ENCODE data around the gene GTSF1L. TPM values are rescaled to one million over a fixed set of nuclear protein-coding genes. Genes with fewer than 3 reads are reported as not detected.
A peak's percentile ranks its signal among the peaks of the same experiment; 100 is the strongest.

GTSF1L gene
- total RNA-seq, 1 donor from 2014 or later = not detected

DNA sequence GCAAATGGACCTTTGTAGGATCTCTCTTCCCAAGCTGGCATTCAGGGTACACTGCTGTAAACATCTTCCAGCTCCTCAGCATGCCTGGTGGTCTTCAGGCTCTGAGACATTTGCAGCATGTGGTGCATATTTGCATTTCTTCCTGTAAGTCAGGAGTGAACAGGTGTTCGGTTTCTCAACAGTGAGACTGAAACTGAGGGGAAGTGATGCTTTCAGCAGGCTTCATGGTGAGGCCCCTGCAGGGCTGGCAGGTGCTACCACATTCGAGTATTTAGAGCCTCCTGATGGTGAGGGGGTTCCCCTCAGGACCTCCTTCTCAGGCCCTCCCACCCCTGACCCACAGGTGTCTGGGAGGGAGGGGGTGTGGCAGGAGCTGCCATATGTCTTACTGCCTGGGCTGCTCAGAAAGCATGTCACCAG, 44.8 kb downstream of the GTSF1L start:
- Mint-ChIP-seq H3K9me3 (ENCODE audit: low read depth) (no peaks in the 10 kb centered on the region), H3K36me3 (ENCODE audit: low read depth) (no peaks in the 10 kb centered on the region), H3K27ac (ENCODE audit: unreplicated experiment) (no peak overlapping the region), H3K27me3 (ENCODE audit: low read depth) (no peaks in the 10 kb centered on the region), H3K4me3 (ENCODE audit: unreplicated experiment) (no peak overlapping the region), H3K4me1 (ENCODE audit: low read depth) (no peaks in the 10 kb centered on the region)
- TF ChIP-seq, protein P1, sequence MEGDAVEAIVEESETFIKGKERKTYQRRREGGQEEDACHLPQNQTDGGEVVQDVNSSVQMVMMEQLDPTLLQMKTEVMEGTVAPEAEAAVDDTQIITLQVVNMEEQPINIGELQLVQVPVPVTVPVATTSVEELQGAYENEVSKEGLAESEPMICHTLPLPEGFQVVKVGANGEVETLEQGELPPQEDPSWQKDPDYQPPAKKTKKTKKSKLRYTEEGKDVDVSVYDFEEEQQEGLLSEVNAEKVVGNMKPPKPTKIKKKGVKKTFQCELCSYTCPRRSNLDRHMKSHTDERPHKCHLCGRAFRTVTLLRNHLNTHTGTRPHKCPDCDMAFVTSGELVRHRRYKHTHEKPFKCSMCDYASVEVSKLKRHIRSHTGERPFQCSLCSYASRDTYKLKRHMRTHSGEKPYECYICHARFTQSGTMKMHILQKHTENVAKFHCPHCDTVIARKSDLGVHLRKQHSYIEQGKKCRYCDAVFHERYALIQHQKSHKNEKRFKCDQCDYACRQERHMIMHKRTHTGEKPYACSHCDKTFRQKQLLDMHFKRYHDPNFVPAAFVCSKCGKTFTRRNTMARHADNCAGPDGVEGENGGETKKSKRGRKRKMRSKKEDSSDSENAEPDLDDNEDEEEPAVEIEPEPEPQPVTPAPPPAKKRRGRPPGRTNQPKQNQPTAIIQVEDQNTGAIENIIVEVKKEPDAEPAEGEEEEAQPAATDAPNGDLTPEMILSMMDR (IDR thresholded peaks at IDR 0.05) = no peak
- DNase-seq (ENCODE audit: low spot score) = no peak

DNA sequence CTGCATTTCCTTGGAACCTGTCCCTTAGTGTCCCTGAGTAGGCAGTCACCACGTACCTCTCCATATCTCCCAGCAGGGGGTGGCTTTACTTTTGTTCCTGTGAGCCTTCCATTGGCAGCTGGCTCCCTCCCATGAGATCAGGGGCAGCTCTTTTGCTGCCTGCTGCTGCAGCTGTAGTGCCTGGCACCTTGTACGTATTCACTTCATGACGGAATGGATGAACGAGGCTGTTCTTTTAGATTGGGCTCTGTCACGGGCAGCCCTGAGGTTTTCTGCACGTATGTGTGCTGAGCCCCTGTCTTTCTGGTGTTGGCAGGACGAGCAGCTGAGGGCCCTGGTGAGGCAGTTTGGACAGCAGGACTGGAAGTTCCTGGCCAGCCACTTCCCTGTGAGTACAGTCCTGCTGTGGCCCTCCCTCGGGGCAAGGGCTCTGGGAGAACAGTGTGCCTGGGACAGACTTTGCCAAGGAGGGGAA, 45.3 kb downstream of the GTSF1L start:
- Mint-ChIP-seq H3K36me3 (ENCODE audit: low read depth) (no peaks in the 10 kb centered on the region), H3K27me3 (ENCODE audit: low read depth) (no peaks in the 10 kb centered on the region), H3K27ac (ENCODE audit: unreplicated experiment) (no peak overlapping the region), H3K9me3 (ENCODE audit: low read depth) (no peaks in the 10 kb centered on the region), H3K4me1 (ENCODE audit: low read depth) (no peaks in the 10 kb centered on the region), H3K4me3 (ENCODE audit: unreplicated experiment) (no peak overlapping the region)
- no peak for DNase-seq (ENCODE audit: low spot score)
- TF ChIP-seq, protein P1 (IDR thresholded peaks at IDR 0.05) = peak; percentile 10

DNA sequence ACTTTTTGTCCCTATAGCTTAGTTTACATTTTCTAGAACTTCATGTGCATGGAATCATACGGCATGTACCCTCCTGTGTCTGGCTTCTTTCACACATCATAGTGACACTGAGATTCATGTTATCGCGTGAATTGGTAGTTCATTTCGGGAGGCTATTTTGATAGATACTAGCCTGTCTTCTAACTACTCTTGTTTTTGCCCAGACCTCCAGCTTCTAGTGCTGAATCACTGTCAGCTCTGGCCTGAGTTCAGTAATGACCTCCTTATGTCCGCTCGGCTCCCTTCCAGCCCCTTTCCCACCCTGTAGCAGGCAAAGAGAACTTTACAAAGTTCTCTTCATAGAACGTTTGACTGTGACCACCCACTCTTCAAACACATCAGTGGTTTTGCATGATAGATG, 45.8 kb downstream of the GTSF1L start:
- Mint-ChIP-seq H3K27me3 (ENCODE audit: low read depth) (no peaks in the 10 kb centered on the region), H3K4me3 (ENCODE audit: unreplicated experiment) (no peak overlapping the region), H3K36me3 (ENCODE audit: low read depth) (peaks cover 2% of the 10 kb centered on the region), H3K4me1 (ENCODE audit: low read depth) (no peaks in the 10 kb centered on the region), H3K9me3 (ENCODE audit: low read depth) (no peaks in the 10 kb centered on the region), H3K27ac (ENCODE audit: unreplicated experiment) (no peak overlapping the region)
- DNase-seq (ENCODE audit: low spot score) = no peak
- TF ChIP-seq, protein P1 (IDR thresholded peaks at IDR 0.05) = no peak

DNA sequence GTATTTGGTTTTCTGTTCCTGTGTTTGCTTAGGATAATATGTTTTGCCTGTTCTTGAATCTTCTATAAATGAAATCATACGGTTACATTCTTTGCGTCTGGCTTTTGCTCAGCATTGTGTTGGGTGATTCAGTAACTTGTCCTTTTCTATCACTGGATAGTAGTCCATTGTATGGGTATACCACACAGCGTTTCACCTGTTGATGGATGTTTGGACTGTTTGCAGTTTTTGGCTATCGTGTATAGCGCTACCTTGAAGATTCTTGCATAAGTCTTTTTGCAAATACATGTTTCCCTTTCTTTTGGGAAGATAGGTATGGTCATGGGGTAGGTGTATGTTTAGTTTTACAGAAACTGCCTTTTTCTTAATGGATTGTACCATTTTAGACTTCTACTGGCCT, 50.4 kb downstream of the GTSF1L start:
- H3K27me3 Mint-ChIP-seq (ENCODE audit: low read depth) = no peaks in the 10 kb centered on the region
- no peak overlapping the region for H3K4me3 Mint-ChIP-seq (ENCODE audit: unreplicated experiment)
- H3K27ac Mint-ChIP-seq (ENCODE audit: unreplicated experiment) = no peak overlapping the region
- peaks cover 4% of the 10 kb centered on the region for H3K36me3 Mint-ChIP-seq (ENCODE audit: low read depth)
- TF ChIP-seq, protein P1 (IDR thresholded peaks at IDR 0.05) = no peak
- DNase-seq (ENCODE audit: low spot score) = no peak
- no peaks in the 10 kb centered on the region for H3K4me1 Mint-ChIP-seq (ENCODE audit: low read depth)
- no peaks in the 10 kb centered on the region for H3K9me3 Mint-ChIP-seq (ENCODE audit: low read depth)

Other genes with a start within 250 kb of the GTSF1L start
- 11.2 to 17.0 TPM (median 11.6 TPM) in 3 replicates for gene L3MBTL1, start 219.3 kb downstream of the GTSF1L start, total RNA-seq
- 0.45 to 2.1 TPM (median 0.54 TPM) in 3 replicates for gene SGK2, start 168.0 kb downstream of the GTSF1L start, total RNA-seq
- 38.9 to 41.1 TPM (median 39.8 TPM) in 3 replicates for gene IFT52, start 136.1 kb downstream of the GTSF1L start, total RNA-seq
- gene MYBL2, start 59.9 kb downstream of the GTSF1L start, total RNA-seq = 14.6 to 16.8 TPM (median 15.7 TPM) in 3 replicates
- gene TOX2, start 187.8 kb upstream of the GTSF1L start, total RNA-seq = 0.12 to 0.18 TPM in 2 of 3 replicates, not detected in the other